ENCODE measurements around the gene CNKSR3.
A peak's percentile ranks its signal among the peaks of the same experiment; 100 is the strongest.

Gene CNKSR3

GRCh38 chr6:154512201-154512600 is 1.7 kb upstream of the CNKSR3 start:
- DNase-seq (ENCODE audit: extremely low spot score) = no peak
- POLR2A ChIA-PET = no interaction called here
- CTCF ChIA-PET = interaction anchor here (1.2 kb wide), 1 partner anchor 14 kb away, joined by 3 read pairs; no protein-coding TSS in a partner anchor
- no peak for TF ChIP-seq CTCF (IDR thresholded peaks at IDR 0.05; ENCODE audit: control extremely low read depth, extremely low read depth, low read depth, missing control alignments)

- POLR2A ChIA-PET = no interaction called here
- DNase-seq (ENCODE audit: extremely low spot score) = no peak
- TF ChIP-seq CTCF (IDR thresholded peaks at IDR 0.05; ENCODE audit: control extremely low read depth, extremely low read depth, low read depth, missing control alignments) = no peak
- CTCF ChIA-PET = no interaction called here
These were observed 1.3 kb upstream of the CNKSR3 start for GRCh38 chr6:154511791-154512190.

GRCh38 chr6:154509421-154510143 is 903 bp downstream of the CNKSR3 start:
- peak; percentile 36 for DNase-seq (ENCODE audit: extremely low spot score)
- no peak for TF ChIP-seq CTCF (IDR thresholded peaks at IDR 0.05; ENCODE audit: control extremely low read depth, extremely low read depth, low read depth, missing control alignments)
- ChIA-PET CTCF (interaction anchor here (0.9 kb wide), 1 partner anchor 383 kb away, joined by 3 read pairs; no protein-coding TSS in a partner anchor), POLR2A (no interaction called here)

GRCh38 chr6:154508573-154509375 is 1.7 kb downstream of the CNKSR3 start:
- POLR2A ChIA-PET = no interaction called here
- no peak for DNase-seq (ENCODE audit: extremely low spot score)

GRCh38 chr6:154506991-154507898 is 3.2 kb downstream of the CNKSR3 start:
- ChIA-PET POLR2A (no interaction called here), CTCF (interaction anchor here (0.7 to 0.9 kb wide), 2 partner anchors 8 to 9 kb away, joined by 3 read pairs; no protein-coding TSS in a partner anchor)
- no peak for DNase-seq (ENCODE audit: extremely low spot score)
- TF ChIP-seq CTCF (IDR thresholded peaks at IDR 0.05; ENCODE audit: control extremely low read depth, extremely low read depth, low read depth, missing control alignments) = no peak

More at GRCh38 chr6:154508573-154509375, 1.7 kb downstream of the CNKSR3 start:
- TF ChIP-seq CTCF (IDR thresholded peaks at IDR 0.05; ENCODE audit: control extremely low read depth, extremely low read depth, low read depth, missing control alignments) = no peak
- CTCF ChIA-PET = interaction anchor here (0.9 kb wide), 1 partner anchor 384 kb away, joined by 3 read pairs; no protein-coding TSS in a partner anchor

- ChIA-PET POLR2A (no interaction called here), CTCF (no interaction called here)
- no peak for DNase-seq (ENCODE audit: extremely low spot score)
- no peak for TF ChIP-seq CTCF (IDR thresholded peaks at IDR 0.05; ENCODE audit: control extremely low read depth, extremely low read depth, low read depth, missing control alignments)
These were observed 3.9 kb downstream of the CNKSR3 start for GRCh38 chr6:154506582-154506981.
